GM13976 (cell line): Measurements from ENCODE around the gene ARL5A.

Source experiments
- DNase-seq: peaks from one replicate; pipeline ENCODE4 v3.0.0; 2012; ENCODE audit warnings: low spot score
- CTCF ChIP-seq: IDR thresholded peaks from 2 replicates; pipeline ENCODE4 v1.5.1; 2012; ENCODE audit warnings: borderline replicate concordance, mild to moderate bottlenecking; ENCODE audit not compliant: insufficient read depth; ENCODE audit errors: extremely low read depth, missing control alignments, control extremely low read depth
- in situ Hi-C: fragments of 300-500 bp; cut with MboI; formaldehyde crosslinking; loops from one replicate; pipeline ENCODE4 v1.12.0; 2022; ENCODE audit warnings: low sequenced_read_pairs, mixed read lengths, inconsistent platforms; ENCODE audit not compliant: unreplicated experiment

Gene ARL5A

GRCh38 chr2:151765760-151766410 lies 62.3 kb downstream of the ARL5A start:
- in situ Hi-C loops = no loop called here
- no peak for DNase-seq
- no peak for TF ChIP-seq CTCF

DNA sequence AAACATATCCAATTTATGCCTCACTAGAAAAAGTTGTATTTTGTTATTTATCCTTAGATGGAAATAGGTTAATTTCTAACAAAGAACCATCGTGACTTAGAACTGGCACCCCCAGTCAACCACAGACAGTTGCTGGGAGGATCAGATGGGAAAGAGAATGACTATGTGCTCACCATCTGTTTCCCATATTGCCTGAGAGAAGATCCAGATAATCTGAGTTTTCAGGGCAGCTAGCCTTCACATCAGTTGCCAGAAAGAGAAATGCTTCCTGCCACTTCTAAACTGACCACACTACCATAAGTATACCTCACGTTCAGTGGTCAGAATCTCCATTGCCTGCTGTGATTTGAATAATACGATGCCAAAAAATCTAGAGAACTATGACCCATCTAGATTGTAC lies 65.5 kb downstream of the ARL5A start:
- in situ Hi-C loops = no loop called here
- TF ChIP-seq CTCF = no peak
- no peak for DNase-seq

GRCh38 chr2:151761687-151762086 lies 66.5 kb downstream of the ARL5A start:
- no peak for DNase-seq
- no peak for TF ChIP-seq CTCF
- in situ Hi-C loops = no loop called here

DNA sequence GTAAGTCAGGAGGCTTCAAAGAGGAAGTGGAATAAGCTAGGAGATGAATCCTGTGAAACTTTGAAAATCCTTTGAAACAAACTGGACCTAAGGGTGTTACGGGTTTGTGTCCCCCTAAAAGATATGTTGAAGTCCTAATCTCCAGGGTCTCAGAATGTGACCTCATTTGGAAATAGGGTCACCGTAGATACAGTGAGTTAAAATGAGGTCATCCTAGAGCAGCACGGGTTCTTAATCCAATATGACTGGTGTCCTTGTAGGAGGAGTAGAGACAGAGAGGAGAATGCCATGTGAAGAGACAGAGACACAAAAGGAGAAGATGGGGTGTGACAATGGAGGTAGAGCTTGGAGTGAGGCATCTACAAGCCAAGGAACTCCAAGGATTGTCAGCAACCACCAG lies 67.0 kb downstream of the ARL5A start:
- TF ChIP-seq CTCF = no peak
- in situ Hi-C loops = no loop called here
- DNase-seq = no peak

GRCh38 chr2:151760139-151760650 lies 68.0 kb downstream of the ARL5A start:
- DNase-seq = no peak
- in situ Hi-C loops = no loop called here

GRCh38 chr2:151758744-151759143 lies 69.5 kb downstream of the ARL5A start:
- in situ Hi-C loops = no loop called here
- DNase-seq = no peak
- no peak for TF ChIP-seq CTCF

More at GRCh38 chr2:151760139-151760650, 68.0 kb downstream of the ARL5A start:
- no peak for TF ChIP-seq CTCF
